OCI-LY7 (cell line): ENCODE data around the gene TDRD7.

Experiments
- EZH2phosphoT487 ChIP-seq: fragments of 200-600 bp; sonication (generic); IDR thresholded peaks from 2 replicates; pipeline ENCODE4 v1.6.1; 2018; ENCODE audit warnings: low read depth, borderline replicate concordance, mild to moderate bottlenecking, mixed run types, antibody characterized with exemption, low read length, moderate library complexity, mixed read lengths
- TF ChIP-seq, protein P1 (sequence below): fragments of 200-600 bp; sonication (generic); conservative IDR thresholded peaks from 2 replicates; pipeline ENCODE4 v1.5.1; 2014; ENCODE audit warnings: mild to moderate bottlenecking, antibody characterized with exemption, low read length, moderate library complexity, mixed read lengths

DNA sequence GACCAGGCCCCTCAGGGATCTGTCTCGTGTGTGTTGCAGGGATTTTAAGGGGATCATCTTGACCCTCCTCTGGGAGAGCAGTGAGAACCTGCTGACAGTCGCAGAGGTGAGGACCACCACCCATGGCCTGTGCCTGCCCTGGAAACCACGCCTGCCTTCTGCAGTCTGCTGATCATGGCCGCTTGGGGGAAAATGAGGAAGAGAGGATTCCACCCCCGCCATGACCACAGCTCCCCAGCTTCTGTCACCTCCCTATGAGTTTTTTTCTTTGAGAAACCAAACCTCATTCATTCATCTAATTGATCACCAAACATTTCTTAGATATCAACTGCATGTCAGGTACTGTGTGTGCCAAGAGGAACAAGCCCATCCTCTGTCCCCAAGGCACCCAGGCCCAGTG, 46.3 kb upstream of the TDRD7 start:
- TF ChIP-seq, protein P1, sequence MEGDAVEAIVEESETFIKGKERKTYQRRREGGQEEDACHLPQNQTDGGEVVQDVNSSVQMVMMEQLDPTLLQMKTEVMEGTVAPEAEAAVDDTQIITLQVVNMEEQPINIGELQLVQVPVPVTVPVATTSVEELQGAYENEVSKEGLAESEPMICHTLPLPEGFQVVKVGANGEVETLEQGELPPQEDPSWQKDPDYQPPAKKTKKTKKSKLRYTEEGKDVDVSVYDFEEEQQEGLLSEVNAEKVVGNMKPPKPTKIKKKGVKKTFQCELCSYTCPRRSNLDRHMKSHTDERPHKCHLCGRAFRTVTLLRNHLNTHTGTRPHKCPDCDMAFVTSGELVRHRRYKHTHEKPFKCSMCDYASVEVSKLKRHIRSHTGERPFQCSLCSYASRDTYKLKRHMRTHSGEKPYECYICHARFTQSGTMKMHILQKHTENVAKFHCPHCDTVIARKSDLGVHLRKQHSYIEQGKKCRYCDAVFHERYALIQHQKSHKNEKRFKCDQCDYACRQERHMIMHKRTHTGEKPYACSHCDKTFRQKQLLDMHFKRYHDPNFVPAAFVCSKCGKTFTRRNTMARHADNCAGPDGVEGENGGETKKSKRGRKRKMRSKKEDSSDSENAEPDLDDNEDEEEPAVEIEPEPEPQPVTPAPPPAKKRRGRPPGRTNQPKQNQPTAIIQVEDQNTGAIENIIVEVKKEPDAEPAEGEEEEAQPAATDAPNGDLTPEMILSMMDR = no peak
- TF ChIP-seq EZH2phosphoT487 = no peak
